Jurkat, Clone E6-1 (cell line): Measurements from ENCODE around the gene NDUFA6.

ENCODE experiments used
- DNase-seq: peaks from one replicate; pipeline ENCODE4 v3.0.0-alpha.2; 2011; ENCODE audit warnings: low read depth, low spot score
- H3K4me3 ChIP-seq: 2 replicates; pipeline ENCODE4 v1.5.1; 2011; ENCODE audit warnings: mild to moderate bottlenecking, low read length, control low read depth, moderate library complexity

The NDUFA6 gene

DNA sequence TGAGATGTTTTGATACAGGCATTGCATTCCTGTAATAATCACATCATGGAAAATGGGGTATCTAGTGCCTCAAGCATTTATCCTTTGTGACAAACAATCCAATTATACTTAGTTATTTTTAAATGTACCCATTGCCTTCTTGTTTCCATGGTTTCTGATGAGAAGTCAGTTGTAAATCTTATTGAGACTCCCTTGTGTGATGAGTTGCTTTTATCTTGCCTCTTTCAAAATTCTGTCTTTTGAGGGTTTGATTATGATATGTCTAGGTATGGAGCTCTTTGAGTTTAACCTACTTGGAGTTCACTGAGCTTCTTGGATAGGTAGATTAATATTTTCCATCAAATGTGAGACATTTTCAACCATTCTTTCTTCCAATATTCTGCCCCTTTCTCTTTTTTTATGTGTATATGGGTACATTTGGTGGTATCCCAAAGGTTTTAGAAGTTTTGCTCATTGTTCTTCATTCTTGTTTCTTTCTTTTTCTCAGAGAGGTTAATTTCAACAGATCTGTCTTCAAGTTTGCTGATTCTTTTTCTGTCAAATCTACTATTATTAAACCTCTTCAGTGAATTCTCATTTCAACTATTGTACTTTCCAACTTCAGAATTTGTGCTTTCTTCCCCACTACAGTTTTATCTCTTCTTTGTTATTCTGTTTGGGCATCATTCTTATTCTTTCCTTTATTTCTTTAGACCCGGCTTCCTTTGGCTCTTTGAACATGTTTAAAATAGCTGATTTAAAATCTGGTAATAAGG is 33.6 kb downstream of the NDUFA6 start:
- H3K4me3 ChIP-seq = no peak overlapping the region
- no peak for DNase-seq

GRCh38 chr22:42052765-42053164 is 37.8 kb downstream of the NDUFA6 start:
- no peak overlapping the region for H3K4me3 ChIP-seq
- DNase-seq = no peak

- no peak overlapping the region for H3K4me3 ChIP-seq
- no peak for DNase-seq
Measured at GRCh38 chr22:42050641-42051180, 39.9 kb downstream of the NDUFA6 start.

GRCh38 chr22:42041784-42042183 is 48.8 kb downstream of the NDUFA6 start:
- no peak overlapping the region for H3K4me3 ChIP-seq
- no peak for DNase-seq

GRCh38 chr22:42039271-42039670 is 51.3 kb downstream of the NDUFA6 start:
- DNase-seq = no peak
- no peak overlapping the region for H3K4me3 ChIP-seq
